Activated T-helper 1 cell treated with anti-CD3 and anti-CD28 coated beads, Interleukin-12 subunit alpha, Interleukin-12 subunit beta, Interleukin-2, Interleukin-4 antibody, amounts not matched to agents 30 ng/mL and 10 ng/mL and 1 ng/mL, durations not matched to agents 14 hours and 24 hours and 36 hours (primary cell): ENCODE results near the gene EPS8. TPM values are rescaled to one million over a fixed set of nuclear protein-coding genes. Genes with fewer than 3 reads are reported as not detected.

Experiments used
- DNase-seq: peaks from one replicate; pipeline ENCODE4 v3.0.0; 2021; ENCODE audit warnings: low spot score
- H3K27ac Mint-ChIP-seq: one replicate; pipeline ENCODE4 v1.8.0; 2021; ENCODE audit warnings: mild to moderate bottlenecking, mixed read lengths
- H3K27me3 Mint-ChIP-seq: one replicate; pipeline ENCODE4 v1.8.0; 2022; ENCODE audit warnings: mild to moderate bottlenecking, moderate library complexity, mixed read lengths; ENCODE audit not compliant: insufficient read depth
- H3K36me3 Mint-ChIP-seq: one replicate; pipeline ENCODE4 v1.8.0; 2021; ENCODE audit warnings: low read depth, mixed read lengths
- H3K4me1 Mint-ChIP-seq: one replicate; pipeline ENCODE4 v1.8.0; 2021; ENCODE audit warnings: low read depth, mixed read lengths
- H3K4me3 Mint-ChIP-seq: one replicate; pipeline ENCODE4 v1.8.0; 2021; ENCODE audit warnings: mild to moderate bottlenecking, moderate library complexity, mixed read lengths
- H3K9me3 Mint-ChIP-seq: one replicate; pipeline ENCODE4 v1.8.0; 2021; ENCODE audit warnings: mixed read lengths
- intact Hi-C: fragments of 100-400 bp; cut with micrococcal nuclease; formaldehyde crosslinking; loops from one replicate; pipeline ENCODE4 v1.15.1; 2024
- total RNA-seq: library from RNA; stranded (reverse); gene quantifications from 2 replicates; pipeline ENCODE4 v1.2.3, GENCODE V29; 2022

Gene EPS8
- total RNA-seq, 1 donor from 2014 or later = 1.9 TPM

- DNase-seq = no peak
- no peaks in the 10 kb centered on the region for H3K36me3 Mint-ChIP-seq
- no peak overlapping the region for H3K27ac Mint-ChIP-seq
- no peak overlapping the region for H3K4me3 Mint-ChIP-seq
- H3K4me1 Mint-ChIP-seq = no peaks in the 10 kb centered on the region
- H3K27me3 Mint-ChIP-seq = peaks cover 5% of the 10 kb centered on the region
- H3K9me3 Mint-ChIP-seq = peaks cover 3% of the 10 kb centered on the region
- intact Hi-C loops = no loop called here
Measured at GRCh38 chr12:15815730-15816129, 26.5 kb upstream of the EPS8 start.

- Mint-ChIP-seq H3K36me3 (no peaks in the 10 kb centered on the region), H3K9me3 (no peaks in the 10 kb centered on the region), H3K4me3 (no peak overlapping the region), H3K4me1 (no peaks in the 10 kb centered on the region), H3K27me3 (peaks cover 9% of the 10 kb centered on the region), H3K27ac (no peak overlapping the region)
- intact Hi-C loops = no loop called here
- no peak for DNase-seq
Measured at GRCh38 chr12:15811214-15812127, 22.3 kb upstream of the EPS8 start.

GRCh38 chr12:15808652-15809051 lies 19.5 kb upstream of the EPS8 start:
- H3K4me1 Mint-ChIP-seq = no peaks in the 10 kb centered on the region
- no peak for DNase-seq
- H3K27ac Mint-ChIP-seq = no peak overlapping the region
- no peaks in the 10 kb centered on the region for H3K9me3 Mint-ChIP-seq
- H3K4me3 Mint-ChIP-seq = no peak overlapping the region
- peaks cover 5% of the 10 kb centered on the region for H3K27me3 Mint-ChIP-seq
- H3K36me3 Mint-ChIP-seq = no peaks in the 10 kb centered on the region
- intact Hi-C loops = no loop called here

GRCh38 chr12:15808250-15808649 lies 19.1 kb upstream of the EPS8 start:
- Mint-ChIP-seq H3K27ac (no peak overlapping the region), H3K4me1 (no peaks in the 10 kb centered on the region), H3K9me3 (no peaks in the 10 kb centered on the region), H3K4me3 (no peak overlapping the region), H3K27me3 (peaks cover 5% of the 10 kb centered on the region), H3K36me3 (no peaks in the 10 kb centered on the region)
- intact Hi-C loops = no loop called here
- DNase-seq = no peak

GRCh38 chr12:15806826-15807225 lies 17.6 kb upstream of the EPS8 start:
- intact Hi-C loops = no loop called here
- Mint-ChIP-seq H3K4me3 (no peak overlapping the region), H3K27ac (no peak overlapping the region), H3K9me3 (no peaks in the 10 kb centered on the region), H3K4me1 (no peaks in the 10 kb centered on the region), H3K36me3 (no peaks in the 10 kb centered on the region), H3K27me3 (peaks cover 4% of the 10 kb centered on the region)
- DNase-seq = no peak

- no peaks in the 10 kb centered on the region for H3K36me3 Mint-ChIP-seq
- intact Hi-C loops = no loop called here
- H3K4me1 Mint-ChIP-seq = no peaks in the 10 kb centered on the region
- no peak for DNase-seq
- H3K27me3 Mint-ChIP-seq = peaks cover 16% of the 10 kb centered on the region
- no peak overlapping the region for H3K4me3 Mint-ChIP-seq
- no peak overlapping the region for H3K27ac Mint-ChIP-seq
- H3K9me3 Mint-ChIP-seq = no peaks in the 10 kb centered on the region
Measured at GRCh38 chr12:15801770-15802744, 12.9 kb upstream of the EPS8 start.

GRCh38 chr12:15800278-15800677 lies 11.1 kb upstream of the EPS8 start:
- no peak overlapping the region for H3K27ac Mint-ChIP-seq
- no peaks in the 10 kb centered on the region for H3K36me3 Mint-ChIP-seq
- H3K4me3 Mint-ChIP-seq = no peak overlapping the region
- no peaks in the 10 kb centered on the region for H3K9me3 Mint-ChIP-seq
- peaks cover 19% of the 10 kb centered on the region for H3K27me3 Mint-ChIP-seq
- no peaks in the 10 kb centered on the region for H3K4me1 Mint-ChIP-seq
- DNase-seq = no peak
- intact Hi-C loops = no loop called here

GRCh38 chr12:15797818-15798217 lies 8.6 kb upstream of the EPS8 start:
- intact Hi-C loops = no loop called here
- Mint-ChIP-seq H3K27ac (no peak overlapping the region), H3K9me3 (no peaks in the 10 kb centered on the region), H3K36me3 (no peaks in the 10 kb centered on the region), H3K4me1 (no peaks in the 10 kb centered on the region), H3K4me3 (no peak overlapping the region), H3K27me3 (peaks cover 35% of the 10 kb centered on the region)
- DNase-seq = no peak

GRCh38 chr12:15796493-15797141 lies 7.4 kb upstream of the EPS8 start:
- Mint-ChIP-seq H3K27me3 (peaks cover 45% of the 10 kb centered on the region), H3K9me3 (no peaks in the 10 kb centered on the region)
- intact Hi-C loops = no loop called here

GRCh38 chr12:15794836-15795235 lies 5.6 kb upstream of the EPS8 start:
- H3K27me3 Mint-ChIP-seq = peaks cover 61% of the 10 kb centered on the region
- no peak for DNase-seq
- no peaks in the 10 kb centered on the region for H3K9me3 Mint-ChIP-seq
- no peaks in the 10 kb centered on the region for H3K36me3 Mint-ChIP-seq
- intact Hi-C loops = loop anchor here (5.0 kb wide), 2 partner anchors 62 to 1028 kb away; no protein-coding TSS in a partner anchor
- H3K4me1 Mint-ChIP-seq = peaks cover 6% of the 10 kb centered on the region
- no peak overlapping the region for H3K4me3 Mint-ChIP-seq
- no peak overlapping the region for H3K27ac Mint-ChIP-seq

More at GRCh38 chr12:15796493-15797141, 7.4 kb upstream of the EPS8 start:
- H3K4me3 Mint-ChIP-seq = no peak overlapping the region
- no peaks in the 10 kb centered on the region for H3K4me1 Mint-ChIP-seq
- DNase-seq = no peak
- no peaks in the 10 kb centered on the region for H3K36me3 Mint-ChIP-seq
- no peak overlapping the region for H3K27ac Mint-ChIP-seq

GRCh38 chr12:15794196-15794595 lies 5.0 kb upstream of the EPS8 start:
- H3K9me3 Mint-ChIP-seq = no peaks in the 10 kb centered on the region

More at GRCh38 chr12:15794196-15794595, 5.0 kb upstream of the EPS8 start:
- Mint-ChIP-seq H3K27ac (no peak overlapping the region), H3K27me3 (peaks cover 57% of the 10 kb centered on the region), H3K36me3 (no peaks in the 10 kb centered on the region), H3K4me3 (no peak overlapping the region), H3K4me1 (peaks cover 8% of the 10 kb centered on the region)
- DNase-seq = no peak
- intact Hi-C loops = loop anchor here (5.0 kb wide), 2 partner anchors 63 to 1027 kb away; no protein-coding TSS in a partner anchor
